ENCODE data around the gene IFNAR2.

DNA sequence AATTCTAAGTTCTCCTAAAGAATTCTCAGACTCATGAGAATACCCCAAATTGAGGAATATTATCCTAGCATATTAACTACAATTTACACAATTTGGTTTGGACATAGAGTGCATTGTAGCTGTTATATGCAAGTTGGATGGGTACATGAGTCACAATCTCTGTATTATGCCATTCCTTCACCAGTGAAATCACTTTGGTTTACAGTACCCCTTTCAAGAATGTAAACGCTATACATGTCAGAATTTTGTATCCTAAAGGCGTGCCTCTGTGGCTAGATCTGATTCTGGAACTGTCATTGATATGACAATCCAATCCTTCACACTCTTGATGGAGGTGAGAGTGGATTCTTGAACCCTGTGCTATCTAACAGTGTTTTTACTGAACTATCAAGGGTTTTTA is 29.7 kb downstream of the IFNAR2 start:
- TF ChIP-seq, protein P1, sequence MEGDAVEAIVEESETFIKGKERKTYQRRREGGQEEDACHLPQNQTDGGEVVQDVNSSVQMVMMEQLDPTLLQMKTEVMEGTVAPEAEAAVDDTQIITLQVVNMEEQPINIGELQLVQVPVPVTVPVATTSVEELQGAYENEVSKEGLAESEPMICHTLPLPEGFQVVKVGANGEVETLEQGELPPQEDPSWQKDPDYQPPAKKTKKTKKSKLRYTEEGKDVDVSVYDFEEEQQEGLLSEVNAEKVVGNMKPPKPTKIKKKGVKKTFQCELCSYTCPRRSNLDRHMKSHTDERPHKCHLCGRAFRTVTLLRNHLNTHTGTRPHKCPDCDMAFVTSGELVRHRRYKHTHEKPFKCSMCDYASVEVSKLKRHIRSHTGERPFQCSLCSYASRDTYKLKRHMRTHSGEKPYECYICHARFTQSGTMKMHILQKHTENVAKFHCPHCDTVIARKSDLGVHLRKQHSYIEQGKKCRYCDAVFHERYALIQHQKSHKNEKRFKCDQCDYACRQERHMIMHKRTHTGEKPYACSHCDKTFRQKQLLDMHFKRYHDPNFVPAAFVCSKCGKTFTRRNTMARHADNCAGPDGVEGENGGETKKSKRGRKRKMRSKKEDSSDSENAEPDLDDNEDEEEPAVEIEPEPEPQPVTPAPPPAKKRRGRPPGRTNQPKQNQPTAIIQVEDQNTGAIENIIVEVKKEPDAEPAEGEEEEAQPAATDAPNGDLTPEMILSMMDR (IDR thresholded peaks at IDR 0.05), result no peak
- TF ChIP-seq POLR2A (IDR thresholded peaks at IDR 0.05), result no peak
- TF ChIP-seq EP300 (IDR thresholded peaks at IDR 0.05), result no peak
